ENCODE results near the gene PAPPA.

PAPPA gene

DNA sequence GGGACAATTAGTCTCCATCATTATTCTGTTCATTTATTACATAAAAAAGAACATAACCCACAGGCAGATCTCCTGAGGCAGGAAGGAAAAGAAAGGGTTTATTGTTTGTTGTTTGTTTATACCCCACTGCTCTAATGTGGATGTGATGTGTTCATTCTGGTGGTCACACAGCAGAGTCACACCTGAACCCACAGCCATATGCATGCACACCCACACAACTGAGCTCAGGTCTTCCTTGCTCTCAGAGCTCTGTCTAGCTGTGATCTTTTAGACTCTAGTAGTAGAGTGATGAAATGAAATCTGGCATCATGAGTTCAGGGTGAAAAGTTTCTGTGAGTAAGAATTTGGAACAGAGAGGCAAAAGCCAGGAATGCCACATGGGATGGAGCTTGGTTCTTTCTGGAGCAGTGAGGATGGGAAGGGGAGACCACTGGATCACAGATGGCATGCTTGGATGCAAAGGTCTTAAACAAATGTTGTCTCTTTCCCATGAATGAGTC, 227.0 kb downstream of the PAPPA start:
- DNase-seq (ENCODE audit: low read depth): no peak
- TF ChIP-seq, protein P1, sequence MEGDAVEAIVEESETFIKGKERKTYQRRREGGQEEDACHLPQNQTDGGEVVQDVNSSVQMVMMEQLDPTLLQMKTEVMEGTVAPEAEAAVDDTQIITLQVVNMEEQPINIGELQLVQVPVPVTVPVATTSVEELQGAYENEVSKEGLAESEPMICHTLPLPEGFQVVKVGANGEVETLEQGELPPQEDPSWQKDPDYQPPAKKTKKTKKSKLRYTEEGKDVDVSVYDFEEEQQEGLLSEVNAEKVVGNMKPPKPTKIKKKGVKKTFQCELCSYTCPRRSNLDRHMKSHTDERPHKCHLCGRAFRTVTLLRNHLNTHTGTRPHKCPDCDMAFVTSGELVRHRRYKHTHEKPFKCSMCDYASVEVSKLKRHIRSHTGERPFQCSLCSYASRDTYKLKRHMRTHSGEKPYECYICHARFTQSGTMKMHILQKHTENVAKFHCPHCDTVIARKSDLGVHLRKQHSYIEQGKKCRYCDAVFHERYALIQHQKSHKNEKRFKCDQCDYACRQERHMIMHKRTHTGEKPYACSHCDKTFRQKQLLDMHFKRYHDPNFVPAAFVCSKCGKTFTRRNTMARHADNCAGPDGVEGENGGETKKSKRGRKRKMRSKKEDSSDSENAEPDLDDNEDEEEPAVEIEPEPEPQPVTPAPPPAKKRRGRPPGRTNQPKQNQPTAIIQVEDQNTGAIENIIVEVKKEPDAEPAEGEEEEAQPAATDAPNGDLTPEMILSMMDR (IDR thresholded peaks at IDR 0.05; ENCODE audit: insufficient read depth, low read depth, low read length, missing control alignments): no peak
- H3K4me3 ChIP-seq (ENCODE audit: low read length): no peak overlapping the region

DNA sequence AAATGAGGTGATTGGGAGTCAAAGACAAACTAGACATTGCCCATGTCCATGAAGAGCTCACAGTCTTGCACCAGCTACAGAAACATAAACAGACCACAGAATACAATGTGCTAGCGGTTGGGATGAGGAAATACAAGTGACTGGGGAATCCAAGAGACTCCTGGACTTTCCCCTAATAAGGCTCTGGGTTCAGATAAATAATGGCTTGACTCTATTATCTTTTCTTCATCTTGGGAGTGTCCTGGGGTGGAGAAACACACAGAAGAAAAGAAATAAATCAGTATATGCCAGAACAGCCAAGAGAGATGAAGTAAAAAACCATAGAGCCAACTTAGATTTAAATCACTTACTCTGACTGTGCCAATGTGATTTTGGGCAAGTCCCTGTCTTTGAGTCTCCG, 227.8 kb downstream of the PAPPA start:
- TF ChIP-seq, protein P1 (IDR thresholded peaks at IDR 0.05; ENCODE audit: insufficient read depth, low read depth, low read length, missing control alignments): no peak
- no peak for DNase-seq (ENCODE audit: low read depth)
- no peak overlapping the region for H3K4me3 ChIP-seq (ENCODE audit: low read length)

DNA sequence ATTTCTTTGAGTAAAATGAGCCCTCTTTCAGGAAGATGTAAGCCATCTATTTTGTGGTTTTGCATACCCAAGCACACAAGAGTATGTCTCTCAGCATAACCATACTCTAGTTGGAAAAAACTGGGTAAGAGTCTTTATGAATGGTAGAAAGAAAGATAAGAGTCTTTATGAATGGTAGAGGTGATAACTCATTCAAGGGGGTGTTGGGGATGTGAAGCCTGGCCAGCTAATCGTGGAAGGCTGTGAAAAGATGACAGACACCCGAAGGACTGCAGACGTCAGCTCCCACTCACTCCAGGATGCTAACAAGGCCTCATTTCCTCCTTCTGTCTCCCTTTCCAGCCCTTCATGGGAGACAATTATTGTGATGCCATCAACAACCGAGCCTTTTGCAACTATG, 228.5 kb downstream of the PAPPA start:
- TF ChIP-seq, protein P1 (IDR thresholded peaks at IDR 0.05; ENCODE audit: insufficient read depth, low read depth, low read length, missing control alignments): no peak
- no peak overlapping the region for H3K4me3 ChIP-seq (ENCODE audit: low read length)
- DNase-seq (ENCODE audit: low read depth): no peak

DNA sequence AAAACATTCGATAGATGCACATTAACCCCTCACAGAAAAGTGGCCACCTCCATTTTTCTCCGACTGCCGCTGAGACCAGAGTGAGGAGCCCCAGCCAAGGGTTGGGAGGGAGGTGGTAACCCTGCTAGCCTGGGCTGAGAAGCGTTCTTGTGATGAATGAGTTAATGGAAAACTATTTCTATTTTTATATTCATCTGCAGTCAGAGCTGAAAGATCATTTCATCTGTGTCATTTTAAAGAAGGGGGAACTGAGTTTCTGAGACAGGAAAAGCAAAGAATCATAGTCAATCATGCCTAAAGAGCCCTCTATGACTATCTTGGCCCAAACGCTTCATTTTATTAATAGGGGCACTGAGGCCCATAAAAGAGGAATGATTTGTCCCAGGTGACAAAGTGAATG, 229.5 kb downstream of the PAPPA start:
- no peak for DNase-seq (ENCODE audit: low read depth)
- H3K4me3 ChIP-seq (ENCODE audit: low read length): no peak overlapping the region
- TF ChIP-seq, protein P1 (IDR thresholded peaks at IDR 0.05; ENCODE audit: insufficient read depth, low read depth, low read length, missing control alignments): no peak

DNA sequence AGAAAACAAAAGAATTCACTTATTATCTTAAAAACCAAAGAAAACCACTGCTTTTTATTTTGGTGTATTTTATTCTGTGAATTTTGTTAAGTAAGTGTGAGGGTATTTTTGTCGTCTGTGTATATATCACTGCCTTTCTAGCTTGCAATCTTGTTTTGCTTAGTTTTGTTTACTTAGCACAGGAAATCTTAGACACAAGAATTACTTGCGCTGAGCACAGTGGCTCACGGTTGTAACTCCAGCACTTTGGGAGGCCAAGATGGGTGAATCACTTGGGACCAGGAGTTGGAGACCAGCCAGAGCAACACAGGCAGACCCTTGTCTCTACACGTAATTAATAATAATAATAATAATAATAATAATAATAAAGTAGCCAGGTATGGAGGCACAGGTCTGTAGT, 230.3 kb downstream of the PAPPA start:
- TF ChIP-seq, protein P1 (IDR thresholded peaks at IDR 0.05; ENCODE audit: insufficient read depth, low read depth, low read length, missing control alignments): no peak
- no peak overlapping the region for H3K4me3 ChIP-seq (ENCODE audit: low read length)
- peak; percentile 40 for DNase-seq (ENCODE audit: low read depth)

DNA sequence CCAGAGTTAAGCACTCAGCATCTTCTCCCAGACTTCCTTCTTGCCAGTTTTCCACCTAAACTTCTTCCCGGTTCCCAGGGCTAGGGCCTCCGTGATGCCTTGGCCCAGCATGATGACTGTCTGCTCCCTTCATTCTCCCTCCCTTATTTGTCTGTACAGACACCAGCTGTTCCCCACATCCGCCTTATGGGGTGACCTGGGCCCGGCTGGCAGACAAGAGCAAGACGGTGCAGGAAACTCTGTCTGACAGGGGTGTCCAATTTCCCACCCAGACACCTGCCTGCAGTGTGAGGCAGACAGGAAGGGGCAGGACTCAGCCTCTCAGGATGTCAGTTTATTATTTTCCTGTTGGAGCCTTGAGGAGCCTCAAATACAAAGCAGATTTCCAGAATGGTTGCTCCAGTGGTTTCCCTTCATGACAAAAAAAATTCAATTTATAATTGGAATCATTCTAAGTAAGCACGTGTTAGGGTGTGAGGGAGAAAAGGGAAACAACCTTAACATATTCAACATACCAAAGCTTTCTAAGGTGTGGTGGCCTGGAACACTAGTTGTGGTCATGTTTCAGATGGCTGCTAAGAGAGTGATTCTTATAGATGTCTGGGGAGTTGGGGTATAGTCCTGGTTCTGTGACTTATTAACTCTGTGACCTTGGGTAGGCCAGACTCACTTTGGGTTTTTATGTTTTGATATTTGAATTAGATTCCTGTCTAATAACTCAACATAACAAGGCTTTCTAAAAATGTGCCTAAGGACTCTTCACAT, 234.5 kb downstream of the PAPPA start:
- TF ChIP-seq, protein P1 (IDR thresholded peaks at IDR 0.05; ENCODE audit: insufficient read depth, low read depth, low read length, missing control alignments): no peak
- DNase-seq (ENCODE audit: low read depth): peak; percentile 27
- H3K4me3 ChIP-seq (ENCODE audit: low read length): no peak overlapping the region

Measured in epithelial cell of esophagus (primary cell).